Left renal pelvis (tissue), 4 donors: ENCODE results near the gene ARF1. TPM values are rescaled to one million over a fixed set of nuclear protein-coding genes. Genes with fewer than 3 reads are reported as not detected.

Experiments used
- DNase-seq, 4 donors: peaks; one replicate each; pipeline ENCODE4 v3.0.0-alpha.2; 2013; ENCODE audit warnings: low read depth in 4 of 4, low spot score in 3 of 4
- polyA plus RNA-seq, 4 donors: library from polyadenylated mRNA; unstranded; fragments of 120-200 nt; gene quantifications; one replicate each; pipeline ENCODE4 v1.2.1, GENCODE V29; 2013; ENCODE audit not compliant: insufficient read length in 4 of 4

The ARF1 gene
- polyA plus RNA-seq, 4 donors = 322 to 353 (median 340) TPM

DNA sequence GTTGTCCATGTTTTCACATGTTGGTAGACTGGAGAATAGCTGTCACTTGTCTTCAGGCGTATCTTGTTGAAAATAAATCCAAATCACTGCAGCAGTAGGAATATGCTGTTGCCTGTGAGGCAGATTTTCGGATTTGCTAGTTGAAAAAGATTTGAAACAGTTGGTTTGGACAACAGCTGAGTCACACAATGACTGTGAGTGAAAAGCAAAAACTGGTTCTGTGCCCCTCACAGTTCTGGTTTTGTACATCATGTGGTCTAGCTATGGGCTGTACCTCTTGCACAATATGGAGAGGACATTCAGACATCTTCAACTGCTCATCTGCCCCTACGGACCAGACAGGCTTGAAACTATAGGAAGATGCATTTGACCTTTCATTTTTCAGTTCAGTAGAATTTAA is 1.8 kb downstream of the ARF1 start:
- no peak for DNase-seq

DNA sequence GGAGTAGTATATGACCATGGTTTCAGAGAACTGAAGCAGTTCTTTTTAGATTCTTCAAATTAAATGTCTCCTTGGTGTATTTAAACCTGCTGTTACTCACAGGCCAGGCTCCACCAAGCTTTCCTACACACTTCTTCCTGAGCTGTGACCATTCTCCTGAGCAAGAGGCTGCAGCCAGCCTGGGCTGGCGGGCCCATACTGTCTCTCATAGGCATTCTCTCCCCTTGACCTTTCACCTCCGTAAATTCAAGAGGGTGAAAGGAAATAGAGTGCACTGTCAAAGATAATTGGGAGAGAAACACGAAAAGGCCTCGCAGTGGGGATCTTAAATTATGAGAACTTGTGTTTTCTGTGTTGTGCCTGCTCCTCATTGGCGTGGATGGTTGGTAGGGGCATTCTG is 2.3 kb downstream of the ARF1 start:
- DNase-seq = no peak

DNA sequence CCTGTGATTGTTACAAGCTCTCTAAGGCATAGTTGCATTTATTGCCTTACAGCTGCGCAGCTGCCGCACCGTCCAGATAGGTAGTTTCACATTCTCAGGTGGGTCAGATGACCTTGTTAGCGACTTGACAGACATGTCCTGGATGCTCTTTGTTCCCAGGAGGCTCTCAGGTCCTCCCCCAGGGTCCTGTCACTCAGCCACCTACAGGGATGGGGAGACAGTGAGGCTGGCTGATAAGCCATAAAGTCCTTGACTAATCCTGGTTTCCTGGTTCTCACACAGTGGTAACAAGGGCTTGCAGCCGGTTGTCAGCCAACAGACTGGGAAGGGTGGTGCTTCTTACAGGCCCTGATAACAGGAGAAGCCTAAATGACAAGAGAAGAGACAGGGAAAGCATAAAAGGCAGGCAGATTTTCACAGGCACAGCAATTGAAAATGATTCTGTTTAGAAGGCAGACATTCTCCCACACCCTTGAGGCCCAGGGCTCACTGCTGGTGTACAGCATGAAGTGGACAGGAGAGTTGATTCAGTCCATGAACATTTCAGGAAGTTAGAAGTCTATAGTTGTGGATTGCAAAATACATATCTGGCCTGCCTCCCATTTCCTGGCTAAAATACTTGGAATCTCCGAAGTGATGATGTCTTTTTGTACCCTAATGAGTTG is 2.9 kb downstream of the ARF1 start:
- no peak for DNase-seq

DNA sequence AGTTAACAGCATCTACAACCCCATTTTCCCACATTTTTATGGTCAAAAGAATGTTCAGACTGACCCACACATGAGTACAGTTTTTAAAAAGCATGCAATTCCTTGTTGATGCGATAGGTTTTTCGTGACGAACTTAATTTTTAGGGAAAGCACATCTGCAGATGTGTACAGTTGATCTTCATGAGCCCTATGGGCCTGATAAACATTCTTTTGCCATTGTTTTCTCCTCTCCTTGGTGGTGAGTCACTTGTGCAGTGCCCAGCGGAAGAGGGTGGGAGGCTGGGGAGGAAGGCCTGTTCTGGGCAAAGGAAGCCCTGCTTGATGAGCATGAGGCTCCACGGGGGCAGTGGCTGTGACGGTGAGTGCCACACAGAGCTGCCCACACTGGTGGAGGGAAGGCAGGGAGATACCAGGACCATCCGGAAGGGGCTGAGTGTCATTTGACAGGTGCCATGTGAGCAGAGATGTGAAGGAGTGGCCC is 5.3 kb downstream of the ARF1 start:
- DNase-seq = no peak

DNA sequence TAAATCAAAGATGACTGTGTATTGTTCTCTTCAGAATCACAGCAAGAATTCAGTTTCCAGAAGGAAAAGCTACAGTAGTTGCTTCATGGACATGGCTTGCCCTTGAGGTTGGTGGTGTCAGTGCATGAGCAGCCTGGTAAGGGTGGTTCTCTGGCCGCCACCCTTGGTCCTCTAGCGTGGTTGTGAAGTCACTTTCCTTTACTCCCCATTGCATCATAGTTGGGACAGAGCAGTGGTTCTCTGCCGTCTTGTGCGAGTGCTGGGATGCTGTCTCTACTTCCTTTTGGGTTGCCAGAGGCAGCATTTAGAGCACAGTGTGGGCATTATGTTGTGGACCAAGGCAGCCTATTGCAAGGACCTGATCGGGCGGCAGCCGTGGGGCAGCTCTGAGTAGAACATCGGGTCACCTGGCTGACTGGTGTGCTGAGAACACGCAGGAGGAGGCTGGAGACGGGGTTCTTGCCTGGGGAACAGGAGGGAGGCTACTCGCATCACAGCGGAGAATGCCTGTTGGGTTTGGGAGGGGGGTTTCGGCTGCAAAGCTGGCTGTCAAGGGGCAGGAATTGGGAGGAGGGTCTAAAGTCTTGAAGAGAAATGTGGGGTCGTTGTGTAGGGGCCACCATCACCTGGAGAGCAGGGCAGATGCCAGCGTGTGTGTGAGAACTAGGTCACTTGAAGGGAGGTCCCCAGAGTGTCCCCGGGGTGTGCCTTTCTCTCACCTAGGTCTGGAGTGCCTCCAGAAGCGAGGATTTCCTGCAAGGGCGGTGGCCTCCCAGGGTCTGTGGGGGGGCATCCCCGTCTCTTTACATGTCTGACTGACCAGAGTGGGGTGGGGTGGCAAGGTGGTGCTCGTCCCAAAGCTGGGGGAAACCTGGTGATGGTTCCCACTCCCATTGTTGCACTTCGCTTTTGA is 6.3 kb downstream of the ARF1 start:
- DNase-seq = no peak

DNA sequence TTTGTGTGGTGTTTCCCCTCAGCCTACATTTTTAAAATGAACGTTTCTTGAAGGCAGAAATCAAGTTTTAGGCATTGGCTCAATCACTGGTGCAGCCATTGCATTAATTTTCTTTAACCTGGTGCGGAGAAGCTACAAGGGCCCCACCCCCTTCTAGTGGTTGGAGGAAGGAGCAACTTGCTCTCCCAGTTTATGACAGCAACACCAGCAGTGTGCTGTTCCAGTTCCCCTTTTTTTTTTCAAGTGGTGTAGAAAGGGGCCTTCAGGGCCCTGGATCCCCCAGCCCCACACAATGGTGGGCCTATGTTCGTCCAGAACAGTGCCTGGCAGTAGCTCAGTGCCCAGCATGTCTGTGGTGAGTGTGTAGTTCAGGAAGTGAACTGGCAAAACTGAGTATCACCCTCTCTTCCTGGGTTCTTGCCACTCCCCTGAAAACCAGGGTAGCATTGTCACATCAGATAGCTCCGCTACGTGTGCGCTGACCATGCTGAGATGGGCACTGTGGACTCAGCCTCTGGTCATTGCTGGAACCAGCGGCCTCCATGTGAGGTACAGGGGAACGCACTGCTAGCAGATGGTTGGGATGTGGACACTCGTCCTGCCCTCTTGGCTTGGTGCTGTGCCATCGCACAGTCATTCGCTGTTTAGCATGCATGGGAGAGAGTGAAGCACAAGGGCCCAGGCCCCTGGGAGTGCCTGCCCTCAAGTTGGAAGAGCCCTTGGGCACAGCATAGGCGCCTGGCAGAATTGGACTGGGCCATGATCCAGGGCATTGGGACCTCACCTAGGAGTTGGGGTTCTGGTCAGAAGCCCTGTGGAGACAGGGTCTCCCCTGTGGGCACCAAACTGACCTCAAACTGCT is 7.2 kb downstream of the ARF1 start:
- no peak for DNase-seq

DNA sequence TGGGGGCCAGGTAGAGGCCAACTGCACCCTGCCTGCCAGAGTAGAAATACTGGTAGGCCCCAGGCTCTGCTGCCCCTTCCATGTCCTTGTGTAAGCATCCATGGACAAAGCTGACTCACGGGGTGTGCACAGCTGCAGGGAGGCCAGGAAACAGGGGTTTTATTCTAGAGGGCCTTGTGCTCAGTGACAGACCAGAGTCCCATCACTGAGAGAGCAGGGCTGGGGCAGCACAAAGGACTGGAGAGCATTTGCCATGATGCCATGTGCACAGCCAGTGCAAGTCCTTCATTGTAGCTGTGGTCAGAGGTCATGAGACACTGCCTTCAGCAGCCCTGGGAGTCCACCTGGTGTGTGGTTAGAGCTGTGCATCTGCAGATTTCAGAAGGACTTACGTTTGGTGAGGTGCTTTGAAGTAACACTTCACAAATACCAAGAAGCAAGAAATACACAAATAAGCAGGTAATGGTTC is 8.1 kb downstream of the ARF1 start:
- no peak for DNase-seq

DNA sequence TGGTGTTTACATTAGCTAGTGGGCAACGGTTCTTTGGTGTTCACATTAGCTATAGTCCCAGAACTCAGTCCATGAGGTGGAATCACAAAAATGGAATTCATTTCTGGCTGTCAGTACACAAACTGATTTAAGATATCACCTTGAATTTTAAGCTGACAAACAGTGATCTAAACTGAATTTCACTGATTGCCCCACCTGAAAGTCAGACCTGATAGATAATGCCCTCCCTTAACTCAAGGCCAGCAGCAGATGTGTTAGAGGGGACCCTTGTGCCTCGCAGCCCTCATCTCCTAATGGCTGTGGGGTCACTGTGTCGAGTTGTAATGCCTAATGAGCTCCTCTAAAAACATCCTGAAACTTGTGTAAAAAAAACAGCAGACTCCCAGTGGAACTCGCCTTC is 8.6 kb downstream of the ARF1 start:
- no peak for DNase-seq

DNA sequence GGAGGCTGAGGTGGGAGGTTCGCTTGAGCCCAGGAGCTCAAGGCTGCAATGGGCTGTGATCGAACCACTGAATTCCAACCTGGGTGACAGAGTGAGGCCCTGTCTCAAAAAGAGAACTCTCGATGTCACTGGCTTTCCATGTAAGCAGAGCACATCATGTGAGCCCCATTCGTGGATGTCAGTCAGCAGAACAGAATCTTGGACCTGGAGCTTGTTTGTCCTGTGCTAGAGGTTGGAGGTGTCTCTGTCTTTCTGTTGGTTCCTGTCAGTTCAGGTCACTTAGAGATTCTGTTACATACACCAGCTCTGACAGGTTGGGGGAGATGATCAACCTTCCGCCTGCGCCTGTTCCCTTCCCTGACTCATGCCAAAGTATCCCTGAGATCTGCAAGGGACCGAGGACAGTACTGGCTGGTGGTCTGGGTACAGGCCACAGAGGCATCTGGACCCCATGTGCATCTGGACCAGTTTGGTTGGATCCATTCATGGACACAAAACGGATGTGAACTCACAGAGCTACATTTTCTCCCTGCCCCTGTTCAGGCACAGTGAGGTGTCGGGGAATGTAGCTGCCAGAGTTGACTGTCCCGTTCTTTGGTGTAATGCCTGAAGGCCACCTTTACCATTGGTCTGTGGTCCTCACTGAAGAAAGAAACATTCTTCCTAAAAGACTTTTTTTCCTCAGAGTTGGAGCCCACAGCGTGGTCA is 10.0 kb downstream of the ARF1 start:
- no peak for DNase-seq

DNA sequence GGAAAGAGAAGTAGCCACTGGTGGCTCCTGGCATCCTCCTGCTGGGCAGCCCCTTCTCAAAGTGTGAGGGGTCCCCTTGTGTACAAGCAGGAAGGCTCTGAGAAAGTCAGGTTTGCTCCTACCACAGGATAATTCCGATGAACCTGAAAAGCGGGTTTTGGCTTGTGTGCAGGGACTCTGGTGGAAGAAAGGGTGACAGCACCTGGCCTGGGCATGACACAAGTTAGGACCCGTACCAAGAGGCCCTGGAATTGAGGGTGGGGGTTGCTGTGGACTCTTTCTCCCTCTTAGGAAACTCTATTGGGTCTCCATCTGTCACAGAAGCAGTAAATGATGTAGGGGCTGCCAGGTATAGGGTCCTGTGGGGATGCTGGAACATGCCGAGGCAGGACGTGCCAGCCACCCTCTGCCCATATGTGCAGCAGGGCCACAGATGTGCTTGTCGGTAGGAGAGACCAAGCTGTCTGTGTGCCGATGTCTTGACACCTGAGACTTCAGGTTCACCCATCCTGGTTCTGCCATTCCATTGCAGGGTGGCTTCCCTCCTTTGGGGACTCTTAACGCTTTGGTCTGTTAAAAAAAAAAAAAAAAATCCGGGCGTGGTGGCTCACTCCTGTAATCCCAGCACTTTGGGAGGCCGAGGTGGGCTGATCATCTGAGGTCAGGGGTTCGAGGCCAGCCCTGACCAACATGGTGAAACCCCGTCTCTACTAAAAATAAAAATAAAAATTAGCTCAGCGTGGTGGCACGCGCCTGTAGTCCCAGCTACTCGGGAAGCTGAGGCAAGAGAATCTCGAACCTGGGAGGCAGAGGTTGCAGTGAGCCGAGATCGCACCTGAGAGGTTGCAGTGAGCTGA is 10.8 kb downstream of the ARF1 start:
- DNase-seq = no peak

DNA sequence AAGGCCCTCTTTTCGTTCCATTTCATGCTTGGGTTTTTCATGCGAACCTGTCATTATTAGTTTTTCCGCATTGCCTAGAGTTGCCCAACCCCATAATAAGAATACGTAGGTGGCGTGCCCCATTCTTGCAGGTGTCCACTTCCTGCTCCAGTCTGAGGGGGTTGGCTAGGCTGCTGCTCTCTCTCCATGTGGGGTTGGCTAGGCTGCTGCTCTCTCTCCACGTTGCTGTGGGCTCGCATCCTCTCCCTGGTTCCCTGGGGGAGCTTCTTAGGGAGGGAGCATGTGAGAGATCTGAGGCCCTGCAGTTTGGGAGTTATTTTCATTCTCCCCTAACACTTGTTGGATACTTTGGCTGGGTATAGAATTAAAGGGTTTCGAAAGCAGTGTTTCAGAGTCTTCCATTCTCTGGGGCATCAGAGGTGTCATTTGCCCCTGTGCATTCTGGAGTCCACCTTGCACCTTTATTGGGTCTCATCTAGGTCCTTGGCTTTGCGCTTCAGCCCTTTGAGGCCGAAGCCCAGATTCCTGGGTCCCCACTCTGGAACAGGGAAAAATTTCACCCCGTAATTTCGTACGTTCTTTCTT is 12.0 kb downstream of the ARF1 start:
- no peak for DNase-seq

DNA sequence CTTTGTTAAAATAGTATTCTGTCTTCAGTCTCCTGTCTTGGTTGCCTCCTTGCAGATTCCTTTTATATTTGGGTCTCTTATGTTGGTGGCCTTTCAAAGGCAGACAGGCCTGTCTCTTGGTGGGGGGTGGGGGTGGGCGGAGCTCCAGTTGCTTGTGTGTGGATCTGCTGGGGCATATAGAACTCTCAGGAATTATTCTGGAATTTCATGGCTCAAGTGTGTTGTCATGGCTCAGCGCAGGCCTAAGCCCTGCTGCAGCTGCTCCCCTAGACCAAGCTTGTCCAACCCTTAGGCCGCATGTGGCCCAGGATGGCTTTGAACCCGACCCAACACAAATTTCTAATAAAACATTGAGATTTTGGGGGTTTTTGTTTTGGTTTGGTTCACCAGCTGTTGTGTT is 12.7 kb downstream of the ARF1 start:
- no peak for DNase-seq

DNA sequence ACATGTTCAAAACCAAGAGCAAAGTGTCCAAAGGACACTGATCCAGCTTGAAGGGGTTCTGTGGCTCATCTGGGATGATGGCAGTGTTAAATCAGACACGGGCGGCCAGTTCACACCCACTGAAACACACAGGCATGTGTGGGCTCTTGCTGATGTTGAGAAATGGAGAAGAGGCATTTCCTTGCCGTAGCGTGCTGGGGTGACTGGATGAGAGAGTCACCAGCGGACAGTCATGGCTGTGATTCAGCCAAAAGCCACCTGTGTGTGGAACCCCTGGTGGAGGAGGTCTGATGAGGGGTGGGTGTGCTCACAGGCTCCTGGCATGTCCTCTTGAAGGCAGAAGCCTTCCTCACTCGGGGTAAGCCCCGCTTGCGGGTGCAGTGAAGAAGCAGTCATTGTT is 13.4 kb downstream of the ARF1 start:
- DNase-seq = no peak

DNA sequence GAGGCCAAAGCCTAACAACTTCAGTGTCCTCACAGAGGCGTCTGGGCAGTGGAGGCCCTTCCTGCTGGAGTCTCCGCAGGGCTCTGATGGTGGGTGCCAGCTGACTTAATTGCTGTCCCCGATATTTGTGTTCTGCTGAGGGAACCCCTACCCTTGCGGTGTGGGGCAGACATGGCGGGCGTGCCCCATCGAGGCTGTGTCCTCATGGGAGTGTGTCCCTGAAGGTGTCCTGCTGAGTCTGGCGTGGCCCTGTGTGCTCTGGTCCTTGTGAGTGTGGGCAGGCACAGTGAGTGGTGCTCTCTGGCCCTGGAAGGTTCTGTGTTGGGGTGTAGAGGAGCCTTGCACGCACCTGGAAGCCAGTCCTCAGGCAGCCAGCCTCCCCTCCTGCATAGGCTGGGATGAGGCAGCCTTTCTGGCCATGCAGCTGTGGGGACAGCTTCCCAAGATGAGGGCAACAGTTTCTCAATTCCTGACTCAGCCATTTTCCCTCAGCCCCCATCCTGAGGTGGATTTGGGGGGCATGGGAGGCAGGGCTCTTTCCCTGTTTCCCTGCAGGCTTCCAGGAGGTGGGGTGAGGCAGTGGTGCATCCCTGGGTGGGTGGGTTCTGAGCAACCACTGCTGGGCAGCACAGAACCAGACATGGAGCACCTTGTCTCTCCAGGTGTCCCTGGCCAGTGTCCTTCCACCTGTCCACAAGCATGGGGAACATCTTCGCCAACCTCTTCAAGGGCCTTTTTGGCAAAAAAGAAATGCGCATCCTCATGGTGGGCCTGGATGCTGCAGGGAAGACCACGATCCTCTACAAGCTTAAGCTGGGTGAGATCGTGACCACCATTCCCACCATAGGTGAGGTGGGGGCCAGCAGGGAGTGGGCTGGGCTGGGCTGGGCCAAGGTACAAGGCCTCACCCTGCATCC is 14.2 kb downstream of the ARF1 start:
- no peak for DNase-seq

DNA sequence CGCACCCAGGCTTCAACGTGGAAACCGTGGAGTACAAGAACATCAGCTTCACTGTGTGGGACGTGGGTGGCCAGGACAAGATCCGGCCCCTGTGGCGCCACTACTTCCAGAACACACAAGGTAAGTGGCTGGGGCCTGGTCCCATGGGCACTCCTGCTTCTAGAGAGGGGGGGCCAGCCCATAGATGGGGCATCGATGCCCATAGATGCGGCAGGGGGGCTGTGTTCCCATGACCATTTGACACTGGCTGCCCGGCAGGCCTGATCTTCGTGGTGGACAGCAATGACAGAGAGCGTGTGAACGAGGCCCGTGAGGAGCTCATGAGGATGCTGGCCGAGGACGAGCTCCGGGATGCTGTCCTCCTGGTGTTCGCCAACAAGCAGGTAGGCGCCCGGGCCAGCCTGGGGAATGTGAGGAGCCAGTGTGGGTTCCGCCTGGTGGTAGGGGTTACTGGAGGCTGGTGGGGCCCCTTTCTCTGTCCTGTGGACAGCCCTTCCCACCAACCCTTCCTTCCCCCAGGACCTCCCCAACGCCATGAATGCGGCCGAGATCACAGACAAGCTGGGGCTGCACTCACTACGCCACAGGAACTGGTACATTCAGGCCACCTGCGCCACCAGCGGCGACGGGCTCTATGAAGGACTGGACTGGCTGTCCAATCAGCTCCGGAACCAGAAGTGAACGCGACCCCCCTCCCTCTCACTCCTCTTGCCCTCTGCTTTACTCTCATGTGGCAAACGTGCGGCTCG is 15.0 kb downstream of the ARF1 start:
- no peak for DNase-seq

DNA sequence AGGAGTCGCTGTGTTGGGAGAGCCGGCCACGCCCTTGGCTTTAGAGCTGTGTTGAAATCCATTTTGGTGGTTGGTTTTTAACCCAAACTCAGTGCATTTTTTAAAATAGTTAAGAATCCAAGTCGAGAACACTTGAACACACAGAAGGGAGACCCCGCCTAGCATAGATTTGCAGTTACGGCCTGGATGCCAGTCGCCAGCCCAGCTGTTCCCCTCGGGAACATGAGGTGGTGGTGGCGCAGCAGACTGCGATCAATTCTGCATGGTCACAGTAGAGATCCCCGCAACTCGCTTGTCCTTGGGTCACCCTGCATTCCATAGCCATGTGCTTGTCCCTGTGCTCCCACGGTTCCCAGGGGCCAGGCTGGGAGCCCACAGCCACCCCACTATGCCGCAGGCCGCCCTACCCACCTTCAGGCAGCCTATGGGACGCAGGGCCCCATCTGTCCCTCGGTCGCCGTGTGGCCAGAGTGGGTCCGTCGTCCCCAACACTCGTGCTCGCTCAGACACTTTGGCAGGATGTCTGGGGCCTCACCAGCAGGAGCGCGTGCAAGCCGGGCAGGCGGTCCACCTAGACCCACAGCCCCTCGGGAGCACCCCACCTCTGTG is 15.9 kb downstream of the ARF1 start:
- DNase-seq = no peak

DNA sequence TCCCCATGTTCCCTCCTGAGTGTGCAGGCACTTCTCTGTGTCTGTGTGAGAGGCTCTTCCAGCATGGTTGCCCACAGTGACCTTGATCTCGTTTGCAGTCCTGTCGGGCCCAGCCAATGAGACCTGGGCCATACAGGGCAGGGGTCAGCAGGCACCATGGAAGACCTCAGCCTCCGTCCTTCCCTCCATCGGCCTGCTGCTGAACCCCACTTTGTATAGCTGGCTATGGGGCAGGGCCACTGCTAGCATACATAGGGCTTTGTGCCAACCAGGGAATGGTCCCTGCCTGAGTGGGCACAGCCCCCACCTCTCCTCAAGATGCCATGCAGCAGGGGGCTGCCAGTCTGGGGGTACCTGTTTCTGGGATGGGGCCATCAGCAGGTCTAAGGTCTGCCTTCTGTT is 16.8 kb downstream of the ARF1 start:
- DNase-seq = no peak
